NCI-H2107 treated with DMSO at 0.1 percent for 48 hours (cell line): ENCODE results near the gene BPIFB6.

ENCODE experiments used
- DNase-seq: peaks from one replicate; lab custom pipeline; 2025; ENCODE audit not compliant: unreplicated experiment; lab: John Stamatoyannopoulos, UW

Gene BPIFB6

DNA sequence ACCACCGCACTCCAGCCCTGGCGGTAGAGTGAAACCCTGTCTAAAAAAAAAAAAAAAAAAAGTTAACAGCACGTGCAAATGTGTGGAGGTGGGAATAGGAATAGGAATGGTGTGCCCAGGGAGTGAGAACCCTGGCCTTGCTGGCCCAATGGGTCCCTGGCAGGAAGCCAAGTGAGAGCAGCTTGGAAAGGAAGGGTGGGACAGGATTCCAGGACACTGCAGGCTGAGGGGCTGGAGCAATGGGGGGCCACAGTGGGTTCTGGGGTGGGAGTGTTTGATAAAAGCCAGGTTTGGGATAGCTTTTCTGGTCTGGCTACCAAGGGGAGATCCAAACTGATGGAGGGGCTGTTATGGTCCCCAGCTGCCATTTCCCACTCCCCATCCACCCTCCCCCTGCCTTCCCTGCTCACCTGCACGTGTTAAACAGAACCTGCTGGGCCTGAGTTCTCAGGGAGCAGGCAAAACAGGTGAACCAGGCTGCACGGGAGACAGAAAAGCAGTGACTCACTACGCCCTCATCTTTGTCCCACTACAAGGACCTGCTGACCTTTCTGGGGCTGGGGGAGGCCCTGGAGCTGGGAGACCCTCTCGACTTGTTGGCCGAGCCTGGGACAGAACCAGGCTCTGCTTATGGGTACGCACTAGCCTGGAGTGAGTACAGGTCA, 30.5 kb upstream of the BPIFB6 start:
- no peak for DNase-seq

- no peak for DNase-seq
These were observed 29.2 kb upstream of the BPIFB6 start for GRCh38 chr20:33002087-33002808.

GRCh38 chr20:33004141-33004751, 27.2 kb upstream of the BPIFB6 start, which contains the start of gene SUN5:
Gene SUN5 (minus strand): TSS chr20:33004433. CDS start chr20:33004340, 93 bp downstream.
- DNase-seq: no peak

DNA sequence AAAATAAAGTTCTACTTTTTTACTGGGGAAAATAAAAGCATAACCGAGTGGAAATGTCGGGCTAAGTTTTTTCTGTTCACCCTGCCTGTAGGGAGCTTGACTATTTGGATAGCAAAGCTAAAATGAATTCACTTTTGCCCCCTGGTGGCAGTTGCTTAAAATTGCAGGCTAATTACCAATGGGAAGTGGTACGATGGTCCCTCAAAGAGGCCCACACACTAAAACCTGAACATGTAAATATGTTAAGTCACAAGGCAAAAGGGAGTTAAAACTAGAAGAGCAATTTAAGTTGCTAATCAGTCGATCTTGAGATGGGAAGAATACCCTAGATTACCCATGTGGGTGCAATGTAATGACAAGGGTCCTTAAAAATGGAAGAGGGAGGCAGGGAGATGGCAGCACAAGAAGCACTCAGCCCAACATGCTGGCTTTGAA, 26.3 kb upstream of the BPIFB6 start:
- DNase-seq: no peak

DNA sequence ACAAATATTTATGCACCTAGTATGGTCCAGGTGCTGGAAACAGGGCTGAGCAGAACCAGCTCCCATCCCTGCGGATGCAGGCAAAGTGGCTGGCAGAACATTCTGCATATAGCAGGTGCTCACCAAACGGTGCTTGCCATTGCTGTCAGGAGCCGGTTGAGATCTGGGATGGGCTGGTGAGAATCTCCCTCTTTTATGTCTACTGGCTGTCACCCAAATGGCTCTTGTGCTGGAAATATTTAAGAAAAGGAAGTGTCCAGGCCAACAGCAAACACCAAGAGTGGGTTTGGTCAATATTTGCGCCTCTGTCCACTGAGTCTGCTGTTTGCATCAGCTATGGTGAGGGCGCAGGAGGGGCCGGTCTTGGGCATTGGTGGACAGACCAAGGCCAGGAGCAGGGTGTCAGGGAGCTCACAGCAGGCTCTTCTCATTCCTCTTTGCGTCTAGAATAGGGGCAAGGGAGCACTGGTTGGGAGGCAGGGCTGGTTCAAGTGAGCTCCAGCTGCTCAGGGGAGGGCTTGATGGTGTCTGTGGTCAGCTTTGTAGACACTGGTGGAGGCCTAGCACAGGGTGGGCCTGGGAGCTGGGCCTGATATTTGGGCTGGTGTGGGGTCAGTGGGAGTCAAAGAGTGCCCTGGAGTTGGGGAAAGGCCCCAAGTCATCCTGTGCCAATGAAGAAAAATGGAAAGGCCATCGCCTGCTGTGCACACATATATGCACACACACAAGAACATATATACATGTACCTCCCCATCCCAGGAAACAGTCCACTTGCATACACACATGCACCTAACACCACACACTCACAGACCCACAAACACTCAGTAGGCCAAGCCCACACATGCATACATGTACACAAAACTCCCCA, 25.3 kb upstream of the BPIFB6 start:
- DNase-seq: no peak

- no peak for DNase-seq
These were observed 24.6 kb upstream of the BPIFB6 start for GRCh38 chr20:33006776-33007375.

GRCh38 chr20:33007376-33008335, 23.8 kb upstream of the BPIFB6 start, which contains the start of gene BPIFB2:
Gene BPIFB2 (plus strand): TSS chr20:33007704. CDS start chr20:33008575, 871 bp downstream.
- DNase-seq: no peak

- DNase-seq: no peak
These were observed 22.9 kb upstream of the BPIFB6 start for GRCh38 chr20:33008336-33009213.

DNA sequence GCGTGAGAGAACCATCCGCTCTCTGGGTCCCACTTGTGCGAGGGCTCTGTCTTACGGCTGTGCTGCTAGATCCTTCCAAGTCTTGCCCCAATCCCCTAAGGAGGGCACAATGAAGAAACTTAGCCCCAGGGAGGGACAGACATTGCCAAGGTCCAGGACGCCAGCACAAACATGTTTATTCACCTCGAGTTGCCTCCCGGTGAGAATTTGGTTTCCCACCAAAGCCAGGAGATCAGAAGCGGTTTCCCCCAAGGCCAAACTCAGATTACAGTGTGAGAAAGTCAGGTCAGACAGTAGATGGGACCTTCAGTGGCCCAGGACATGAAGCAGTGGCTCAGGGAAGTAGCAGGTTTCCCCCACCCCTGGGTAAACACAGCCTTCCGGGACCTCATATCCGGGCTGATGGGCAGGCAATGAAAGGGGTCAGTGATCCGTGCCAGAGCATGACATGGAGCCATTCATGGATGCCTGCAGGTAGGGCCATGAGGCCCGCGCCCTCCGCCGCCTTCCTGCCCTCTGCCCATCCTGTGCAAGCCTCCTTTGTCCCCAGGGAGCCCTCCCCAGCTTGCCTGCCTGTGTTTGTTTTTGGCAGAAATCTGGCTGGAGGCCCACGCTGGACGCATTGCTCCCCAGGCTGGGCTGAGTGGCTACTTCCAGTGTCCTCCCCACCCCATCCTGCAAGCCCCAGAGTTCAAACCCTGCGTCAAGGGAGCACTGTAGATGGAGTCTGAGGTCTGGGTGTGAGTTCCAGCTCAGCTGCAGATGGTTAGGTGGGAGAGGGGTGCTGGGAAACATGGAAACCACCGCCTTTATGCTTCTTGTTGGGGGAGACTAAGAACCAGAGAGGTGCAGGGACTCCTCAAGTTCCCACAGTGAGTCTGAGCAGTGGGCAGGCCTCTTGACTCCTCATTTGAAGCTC, 22.0 kb upstream of the BPIFB6 start:
- DNase-seq: no peak

GRCh38 chr20:33010133-33010504, 21.3 kb upstream of the BPIFB6 start:
- DNase-seq: no peak

DNA sequence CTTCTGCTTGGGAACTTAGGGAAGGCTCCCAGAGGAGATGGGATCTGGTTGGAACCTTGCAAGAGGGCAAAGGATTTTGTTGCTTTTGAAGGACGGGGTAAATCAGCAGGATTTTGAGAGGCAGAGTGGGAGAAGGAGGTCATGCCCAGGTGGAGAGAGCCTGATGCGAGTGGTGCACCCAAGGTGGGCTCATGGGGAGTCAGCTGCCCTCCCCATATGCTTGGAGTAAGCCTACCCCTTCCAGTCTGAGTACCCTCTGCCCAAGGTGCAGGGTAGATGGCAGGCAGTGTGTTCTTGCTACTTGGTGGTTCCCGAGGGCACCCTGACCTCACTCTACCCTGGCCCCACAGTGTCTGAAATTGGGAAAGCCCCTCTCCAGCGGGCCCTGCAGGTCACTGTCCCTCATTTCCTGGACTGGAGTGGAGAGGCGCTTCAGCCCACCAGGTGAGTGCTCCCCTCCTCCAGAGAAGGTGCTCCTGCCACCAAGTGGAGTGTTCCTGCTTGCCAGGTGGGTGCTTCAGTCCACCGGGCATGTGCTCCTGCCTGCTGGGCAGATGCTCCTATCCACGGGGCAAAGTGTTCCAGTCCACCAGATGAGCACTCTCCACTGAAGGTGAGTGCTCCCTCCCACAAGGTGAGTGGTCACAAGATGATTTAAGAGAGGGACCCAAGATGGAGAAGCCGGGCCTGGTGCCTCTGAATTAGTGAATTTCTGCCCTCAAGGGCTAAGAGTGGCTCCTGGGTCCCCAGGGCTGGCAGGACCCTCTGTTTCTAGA, 20.6 kb upstream of the BPIFB6 start:
- DNase-seq: no peak

- no peak for DNase-seq
These were observed 18.9 kb upstream of the BPIFB6 start for GRCh38 chr20:33012327-33013189.

DNA sequence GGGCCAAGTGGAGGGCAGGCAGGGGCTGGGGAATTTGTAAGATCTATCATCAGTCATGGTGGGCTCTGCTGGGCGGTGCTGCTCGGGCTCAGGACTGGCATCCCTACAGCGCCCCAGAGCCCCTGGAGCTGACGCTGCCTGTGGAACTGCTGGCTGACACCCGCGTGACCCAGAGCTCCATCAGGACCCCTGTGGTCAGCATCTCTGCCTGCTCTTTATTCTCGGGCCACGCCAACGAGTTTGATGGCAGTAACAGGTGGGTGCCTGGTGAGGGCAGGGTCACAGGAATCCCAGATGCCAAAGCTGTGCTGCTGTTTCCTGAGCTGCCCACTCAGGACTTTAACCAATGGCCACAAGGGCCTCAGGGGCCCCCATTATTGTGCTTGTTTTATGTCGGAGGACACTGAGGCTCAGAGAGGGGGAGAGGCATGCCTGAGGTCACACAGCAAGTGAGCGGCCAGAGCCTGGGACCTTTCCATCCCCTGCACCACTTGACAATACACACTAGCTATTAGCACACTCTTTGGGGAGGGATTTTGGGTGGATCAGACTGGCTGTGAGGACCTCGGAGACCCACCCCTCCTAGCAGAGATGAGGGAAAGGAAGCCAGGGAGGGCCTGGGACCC, 17.6 kb upstream of the BPIFB6 start:
- no peak for DNase-seq

DNA sequence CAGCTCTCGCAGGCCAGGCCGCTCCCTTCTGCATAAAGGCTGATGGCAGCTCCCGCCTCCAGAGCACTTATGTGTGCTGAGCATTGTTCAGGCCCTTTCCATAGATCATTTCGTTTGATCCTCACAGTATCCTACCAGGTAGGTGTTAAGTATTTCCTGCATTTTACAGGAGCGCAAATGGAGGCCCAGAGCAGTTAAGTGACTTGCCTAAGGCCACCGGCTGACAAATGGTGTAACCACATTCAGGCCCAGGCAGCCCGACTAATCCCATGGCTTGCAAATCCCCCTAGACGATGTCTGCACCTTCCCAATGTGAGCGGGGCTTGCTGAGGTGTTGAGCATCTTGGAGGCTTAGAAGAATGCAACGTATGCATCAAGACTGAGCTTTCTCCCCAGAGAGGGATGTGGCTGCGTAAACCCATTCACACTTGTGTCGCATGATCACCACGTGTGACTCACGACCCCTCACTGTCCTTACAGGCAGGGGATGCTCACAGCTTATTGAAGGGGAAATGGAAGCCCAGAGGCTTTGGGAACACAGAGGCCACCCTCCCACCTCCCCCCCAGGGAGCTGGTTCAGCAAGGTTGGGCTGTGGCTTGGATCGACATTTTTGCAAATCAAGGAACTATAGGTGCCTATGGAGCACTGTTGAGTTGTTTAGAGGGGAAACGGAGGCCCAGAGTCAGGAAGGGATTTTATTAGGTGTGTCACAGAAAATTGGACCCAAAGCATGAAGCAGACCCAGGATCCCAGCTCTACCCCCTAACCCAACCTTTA, 16.9 kb upstream of the BPIFB6 start:
- DNase-seq: no peak

GRCh38 chr20:33015114-33015484, 16.3 kb upstream of the BPIFB6 start:
- no peak for DNase-seq
